Neuronal stem cell (in vitro differentiated cells): ENCODE data around the gene ANKUB1.

Experiments used
- DNase-seq: peaks from one replicate; pipeline ENCODE4 v3.0.0-alpha.2; 2013; ENCODE audit warnings: low spot score
- H2AFZ ChIP-seq: one replicate; pipeline ENCODE4 v1.6.1; 2013; ENCODE audit warnings: mild to moderate bottlenecking, low read length, inconsistent platforms
- H2AK5ac ChIP-seq: 2 replicates; pipeline ENCODE4 v1.6.1; 2013; ENCODE audit warnings: low read depth, mild to moderate bottlenecking, inconsistent platforms, low read length, moderate library complexity, mixed read lengths
- H2BK120ac ChIP-seq: 2 replicates; pipeline ENCODE4 v1.6.1; 2013; ENCODE audit warnings: low read depth, mild to moderate bottlenecking, inconsistent platforms, low read length, moderate library complexity, mixed read lengths
- H2BK12ac ChIP-seq: one replicate; pipeline ENCODE4 v1.6.1; 2013; ENCODE audit warnings: low read length, inconsistent platforms
- H2BK15ac ChIP-seq: 2 replicates; pipeline ENCODE4 v1.6.1; 2013; ENCODE audit warnings: mild to moderate bottlenecking, low read length, inconsistent platforms, mixed read lengths
- H2BK5ac ChIP-seq: one replicate; pipeline ENCODE4 v1.6.1; 2013; ENCODE audit warnings: inconsistent platforms, mild to moderate bottlenecking, low read length, moderate library complexity
- H3K14ac ChIP-seq: one replicate; pipeline ENCODE4 v1.6.1; 2013; ENCODE audit warnings: low read length, inconsistent platforms
- H3K18ac ChIP-seq: 2 replicates; pipeline ENCODE4 v1.6.1; 2013; ENCODE audit warnings: low read length, inconsistent platforms
- H3K23ac ChIP-seq: 2 replicates; pipeline ENCODE4 v1.6.1; 2013; ENCODE audit warnings: low read depth, mild to moderate bottlenecking, mixed read lengths, low read length, inconsistent platforms; ENCODE audit not compliant: poor library complexity
- H3K27ac ChIP-seq: replicated peaks from 3 replicates; pipeline ENCODE4 v1.5.1; 2013; ENCODE audit warnings: low read length, inconsistent platforms
- H3K27me3 ChIP-seq, 3 experiments: 2 replicates each; pipeline ENCODE4 v1.6.1; 2013; ENCODE audit warnings: low read length in 3 of 3, mild to moderate bottlenecking in 2 of 3, inconsistent platforms in 1 of 3, low read depth in 1 of 3, mixed read lengths in 1 of 3, moderate library complexity in 1 of 3; ENCODE audit not compliant: control insufficient read depth in 3 of 3, insufficient read depth in 3 of 3
- H3K36me3 ChIP-seq, 2 donors: replicated peaks in 1 of 2; 2 replicates each; pipeline ENCODE4 v1.6.1; 2013; ENCODE audit warnings: low read length in 2 of 2; ENCODE audit not compliant: control insufficient read depth in 2 of 2, insufficient read depth in 2 of 2
- H3K4ac ChIP-seq: 2 replicates; pipeline ENCODE4 v1.6.1; 2013; ENCODE audit warnings: inconsistent platforms, mild to moderate bottlenecking, low read length, moderate library complexity
- H3K4me1 ChIP-seq, 2 donors: 1 replicate in 1 of 2; 2 replicates in 1 of 2; pipeline ENCODE4 v1.6.1; 2013; ENCODE audit warnings: low read length in 2 of 2, low read depth in 1 of 2; ENCODE audit not compliant: control insufficient read depth in 2 of 2, insufficient read depth in 1 of 2
- H3K4me2 ChIP-seq: one replicate; pipeline ENCODE4 v1.6.1; 2013; ENCODE audit warnings: mild to moderate bottlenecking, low read length, inconsistent platforms; ENCODE audit not compliant: insufficient read depth, poor library complexity, severe bottlenecking
- H3K4me3 ChIP-seq, 2 donors: 2 replicates each; pipeline ENCODE4 v1.5.1; 2013; ENCODE audit warnings: low read length in 2 of 2, mild to moderate bottlenecking in 2 of 2, inconsistent platforms in 1 of 2, moderate library complexity in 1 of 2
- H3K79me1 ChIP-seq: one replicate; pipeline ENCODE4 v1.6.1; 2013; ENCODE audit warnings: low read depth, mild to moderate bottlenecking, inconsistent platforms, low read length, moderate library complexity
- H3K9ac ChIP-seq: one replicate; pipeline ENCODE4 v1.6.1; 2013; ENCODE audit warnings: mild to moderate bottlenecking, low read depth, low read length, inconsistent platforms; ENCODE audit not compliant: poor library complexity
- H3K9me3 ChIP-seq, 2 donors: replicated peaks in 1 of 2; 2 replicates each; pipeline versions ENCODE3 to v1.6.1; 2013; ENCODE audit warnings: low read length in 2 of 2, mild to moderate bottlenecking in 2 of 2, inconsistent platforms in 1 of 2, low read depth in 1 of 2, mixed read lengths in 1 of 2, moderate library complexity in 1 of 2; ENCODE audit not compliant: control insufficient read depth in 2 of 2, insufficient read depth in 1 of 2
- H4K8ac ChIP-seq: one replicate; pipeline ENCODE4 v1.6.1; 2013; ENCODE audit warnings: low read depth, mild to moderate bottlenecking, inconsistent platforms, low read length, moderate library complexity
- H4K91ac ChIP-seq: one replicate; pipeline ENCODE4 v1.6.1; 2013; ENCODE audit warnings: low read length, low read depth, mild to moderate bottlenecking, inconsistent platforms; ENCODE audit not compliant: poor library complexity
- WGBS, 2 donors: extraction: QIAGEN DNeasy Blood & Tissue Kit; methylation state at CpG; one replicate each; pipeline ENCODE4 v1.1.7; 2013; ENCODE audit warnings: missing lambda C conversion rate in 2 of 2, mixed read lengths in 1 of 2; ENCODE audit not compliant: insufficient read length in 2 of 2, insufficient replicate concordance in 1 of 2; ENCODE audit errors: extremely low coverage in 2 of 2; 5-methylcytosine and 5-hydroxymethylcytosine counted together

The ANKUB1 gene

GRCh38 chr3:149751551-149751950 lies 40.8 kb downstream of the ANKUB1 start:
- Histone ChIP-seq H3K18ac (no peak overlapping the region), H3K4me2 (peak overlapping the region; percentile 34), H3K9ac (no peak overlapping the region), H3K27ac (no peak overlapping the region), H2BK5ac (no peak overlapping the region), H3K23ac (no peak overlapping the region), H4K8ac (no peak overlapping the region), H3K9me3 (no peaks in the 10 kb centered on the region), H2BK120ac (no peak overlapping the region), H3K4ac (no peak overlapping the region), H3K4me3 (peak overlapping the region; percentile 68 to 89), H2AK5ac (no peak overlapping the region), H3K4me1 (peaks cover 3 to 6% of the 10 kb centered on the region in 2 donors), H2AFZ (peak overlapping the region; percentile 94), H3K79me1 (no peaks in the 10 kb centered on the region), H3K14ac (no peak overlapping the region), H3K36me3 (peaks cover 9 to 44% of the 10 kb centered on the region in 2 donors), H2BK12ac (no peak overlapping the region), H4K91ac (no peak overlapping the region), H2BK15ac (no peak overlapping the region), H3K27me3 (peaks cover 0 to 12% (median 0%) of the 10 kb centered on the region in 3 experiments)
- DNase-seq: no peak
- WGBS, 2 donors: no CpG with 5 or more reads among the region's 4 CpGs

GRCh38 chr3:149744606-149745005 lies 47.7 kb downstream of the ANKUB1 start:
- no CpG with 5 or more reads among the region's 3 CpGs for WGBS, 2 donors

GRCh38 chr3:149744151-149744550 lies 48.2 kb downstream of the ANKUB1 start:
- no peak overlapping the region for H2BK120ac ChIP-seq
- H3K14ac ChIP-seq: no peak overlapping the region
- no peak overlapping the region for H3K27ac ChIP-seq
- H4K8ac ChIP-seq: no peak overlapping the region
- no peak overlapping the region for H2BK5ac ChIP-seq
- H4K91ac ChIP-seq: no peak overlapping the region
- no peak overlapping the region for H2BK15ac ChIP-seq
- H3K79me1 ChIP-seq: no peaks in the 10 kb centered on the region
- H2AFZ ChIP-seq: no peak overlapping the region
- no peak overlapping the region for H3K23ac ChIP-seq
- H3K9me3 ChIP-seq: no peaks in the 10 kb centered on the region
- no peak overlapping the region for H3K18ac ChIP-seq
- no peak overlapping the region for H3K4me3 ChIP-seq
- H3K4ac ChIP-seq: no peak overlapping the region
- H2BK12ac ChIP-seq: no peak overlapping the region
- no peak overlapping the region for H3K4me2 ChIP-seq
- peaks cover 12 to 95% of the 10 kb centered on the region in 2 donors for H3K36me3 ChIP-seq
- no peaks in the 10 kb centered on the region for H3K27me3 ChIP-seq
- no peak for DNase-seq
- no peaks in the 10 kb centered on the region for H3K4me1 ChIP-seq
- H2AK5ac ChIP-seq: no peak overlapping the region
- no peak overlapping the region for H3K9ac ChIP-seq

More at GRCh38 chr3:149744606-149745005, 47.7 kb downstream of the ANKUB1 start:
- Histone ChIP-seq H3K4me3 (no peak overlapping the region), H3K23ac (no peak overlapping the region), H2AK5ac (no peak overlapping the region), H3K27ac (no peak overlapping the region), H2BK15ac (no peak overlapping the region), H3K9me3 (no peaks in the 10 kb centered on the region), H3K14ac (no peak overlapping the region), H2BK12ac (no peak overlapping the region), H3K4ac (no peak overlapping the region), H4K8ac (no peak overlapping the region), H3K4me1 (no peaks in the 10 kb centered on the region), H4K91ac (no peak overlapping the region), H2BK5ac (no peak overlapping the region), H3K36me3 (peaks cover 12 to 95% of the 10 kb centered on the region in 2 donors), H3K79me1 (no peaks in the 10 kb centered on the region), H3K27me3 (no peaks in the 10 kb centered on the region), H3K18ac (no peak overlapping the region), H2BK120ac (no peak overlapping the region), H3K4me2 (no peak overlapping the region), H2AFZ (no peak overlapping the region), H3K9ac (no peak overlapping the region)
- DNase-seq: no peak

- Histone ChIP-seq H2BK15ac (no peak overlapping the region), H3K27ac (no peak overlapping the region), H3K4me3 (no peak overlapping the region), H3K4ac (no peak overlapping the region), H3K27me3 (no peaks in the 10 kb centered on the region), H3K9ac (no peak overlapping the region), H3K9me3 (no peaks in the 10 kb centered on the region), H3K4me1 (peaks cover 0 to 2% of the 10 kb centered on the region in 2 donors), H2BK120ac (no peak overlapping the region), H3K23ac (no peak overlapping the region), H2AFZ (no peak overlapping the region), H3K4me2 (no peak overlapping the region), H3K14ac (no peak overlapping the region), H4K8ac (no peak overlapping the region), H2AK5ac (no peak overlapping the region), H2BK12ac (no peak overlapping the region), H3K18ac (no peak overlapping the region), H3K36me3 (peaks cover 2 to 67% of the 10 kb centered on the region in 2 donors), H2BK5ac (no peak overlapping the region), H3K79me1 (no peaks in the 10 kb centered on the region), H4K91ac (no peak overlapping the region)
- WGBS, 2 donors: no CpG with 5 or more reads among the region's 2 CpGs
- no peak for DNase-seq
These were observed 53.0 kb downstream of the ANKUB1 start for GRCh38 chr3:149739396-149739795.
